H9 (cell line): ENCODE data around the gene HS6ST3. TPM values are rescaled to one million over a fixed set of nuclear protein-coding genes. Genes with fewer than 3 reads are reported as not detected.

ENCODE experiments used
- DNase-seq: peaks from one replicate; pipeline ENCODE4 v3.0.0-alpha.2; 2017
- H2AFZ ChIP-seq: one replicate; pipeline ENCODE4 v1.6.1; 2013; ENCODE audit warnings: mild to moderate bottlenecking, low read length, control low read depth, moderate library complexity
- H2AK5ac ChIP-seq: 2 replicates; pipeline ENCODE4 v1.6.1; 2013; ENCODE audit warnings: low read length, control low read depth, mixed read lengths; ENCODE audit not compliant: insufficient read length
- H2BK120ac ChIP-seq: one replicate; pipeline ENCODE4 v1.6.1; 2013; ENCODE audit warnings: low read depth, mild to moderate bottlenecking, low read length, control low read depth, inconsistent platforms; ENCODE audit not compliant: poor library complexity, severe bottlenecking
- H2BK12ac ChIP-seq: 2 replicates; pipeline ENCODE4 v1.6.1; 2013; ENCODE audit warnings: low read length, control low read depth, mixed read lengths, low read depth; ENCODE audit not compliant: insufficient read length
- H2BK15ac ChIP-seq: 2 replicates; pipeline ENCODE4 v1.6.1; 2013; ENCODE audit warnings: low read depth, low read length, control low read depth
- H2BK20ac ChIP-seq: one replicate; pipeline ENCODE4 v1.6.1; 2013; ENCODE audit warnings: low read depth, mild to moderate bottlenecking, low read length, control low read depth, inconsistent platforms; ENCODE audit not compliant: poor library complexity, severe bottlenecking
- H2BK5ac ChIP-seq: 2 replicates; pipeline ENCODE4 v1.6.1; 2013; ENCODE audit warnings: low read length, control low read depth, mixed read lengths; ENCODE audit not compliant: insufficient read length
- H3K14ac ChIP-seq: 2 replicates; pipeline ENCODE4 v1.6.1; 2013; ENCODE audit warnings: low read length, control low read depth; ENCODE audit not compliant: insufficient read depth
- H3K18ac ChIP-seq: 2 replicates; pipeline ENCODE4 v1.6.1; 2013; ENCODE audit warnings: low read depth, mild to moderate bottlenecking, mixed read lengths, low read length, control low read depth; ENCODE audit not compliant: insufficient read length
- H3K23ac ChIP-seq: 2 replicates; pipeline ENCODE4 v1.6.1; 2013; ENCODE audit warnings: low read length, control low read depth, mixed read lengths, low read depth; ENCODE audit not compliant: insufficient read length
- H3K23me2 ChIP-seq: 2 replicates; pipeline ENCODE4 v1.6.1; 2013; ENCODE audit warnings: low read depth, mild to moderate bottlenecking, mixed read lengths, low read length, control low read depth; ENCODE audit not compliant: insufficient read length, poor library complexity, severe bottlenecking
- H3K27ac ChIP-seq: 2 replicates; pipeline ENCODE4 v1.5.1; 2013; ENCODE audit warnings: low read length, control low read depth, mixed read lengths, low read depth; ENCODE audit not compliant: insufficient read length
- H3K27me3 ChIP-seq: 2 replicates; pipeline ENCODE4 v1.6.1; 2013; ENCODE audit warnings: low read length, control low read depth, inconsistent platforms; ENCODE audit not compliant: insufficient read depth
- H3K4ac ChIP-seq: 2 replicates; pipeline ENCODE4 v1.6.1; 2013; ENCODE audit warnings: low read depth, mild to moderate bottlenecking, control low read depth, inconsistent platforms, low read length, moderate library complexity
- H3K4me1 ChIP-seq: 2 replicates; pipeline ENCODE4 v1.6.1; 2013; ENCODE audit warnings: low read length, control low read depth, inconsistent platforms; ENCODE audit not compliant: insufficient read depth
- H3K4me2 ChIP-seq: 2 replicates; pipeline ENCODE4 v1.6.1; 2013; ENCODE audit warnings: low read length, control low read depth, mixed read lengths; ENCODE audit not compliant: insufficient read length, insufficient read depth
- H3K56ac ChIP-seq: 2 replicates; pipeline ENCODE4 v1.6.1; 2013; ENCODE audit warnings: low read depth, mild to moderate bottlenecking, mixed read lengths, low read length, control low read depth; ENCODE audit not compliant: insufficient read length
- H3K79me1 ChIP-seq: 2 replicates; pipeline ENCODE4 v1.6.1; 2013; ENCODE audit warnings: low read depth, mild to moderate bottlenecking, moderate library complexity, low read length, control low read depth, inconsistent platforms; ENCODE audit not compliant: insufficient read depth, poor library complexity, severe bottlenecking
- H3K79me2 ChIP-seq: 2 replicates; pipeline ENCODE4 v1.6.1; 2013; ENCODE audit warnings: low read length, control low read depth, inconsistent platforms; ENCODE audit not compliant: insufficient read depth
- H3K9ac ChIP-seq: 2 replicates; pipeline ENCODE4 v1.6.1; 2013; ENCODE audit warnings: low read length, control low read depth, mixed read lengths; ENCODE audit not compliant: insufficient read length; ENCODE audit errors: extremely low read depth
- H3K9me3 ChIP-seq: one replicate; pipeline ENCODE4 v1.6.1; 2013; ENCODE audit warnings: low read depth, low read length, inconsistent platforms; ENCODE audit not compliant: control insufficient read depth
- H3T11ph ChIP-seq: one replicate; pipeline ENCODE4 v1.6.1; 2013; ENCODE audit warnings: mild to moderate bottlenecking, low read length, control low read depth, inconsistent platforms
- H4K20me1 ChIP-seq: one replicate; pipeline ENCODE4 v1.6.1; 2013; ENCODE audit not compliant: control insufficient read depth, insufficient read length, insufficient read depth
- H4K5ac ChIP-seq: 2 replicates; pipeline ENCODE4 v1.6.1; 2013; ENCODE audit warnings: low read depth, mild to moderate bottlenecking, mixed read lengths, low read length, control low read depth; ENCODE audit not compliant: insufficient read length
- H4K8ac ChIP-seq: replicated peaks from 2 replicates; pipeline ENCODE4 v1.6.1; 2013; ENCODE audit warnings: low read length, control low read depth, mixed read lengths, low read depth; ENCODE audit not compliant: insufficient read length
- H4K91ac ChIP-seq: 2 replicates; pipeline ENCODE4 v1.6.1; 2013; ENCODE audit warnings: low read depth, mild to moderate bottlenecking, moderate library complexity, mixed read lengths, low read length, control low read depth; ENCODE audit not compliant: insufficient read length
- H3K27ac Mint-ChIP-seq, 3 experiments: 2 replicates in 2 of 3; 3 replicates in 1 of 3; pipeline ENCODE4 v1.8.0; 2020 to 2021; ENCODE audit warnings: mixed read lengths in 3 of 3, mild to moderate bottlenecking in 1 of 3, moderate library complexity in 1 of 3
- H3K27me3 Mint-ChIP-seq: 2 replicates; pipeline ENCODE4 v1.8.0; 2021; ENCODE audit warnings: low read depth, mild to moderate bottlenecking, moderate library complexity, mixed read lengths
- H3K36me3 Mint-ChIP-seq, 3 experiments: 2 replicates in 2 of 3; 3 replicates in 1 of 3; pipeline ENCODE4 v1.8.0; 2020 to 2021; ENCODE audit warnings: low read depth in 3 of 3, mixed read lengths in 3 of 3; ENCODE audit not compliant: insufficient read depth in 1 of 3
- H3K4me1 Mint-ChIP-seq, 2 experiments: 2 replicates each; pipeline ENCODE4 v1.8.0; 2020; ENCODE audit warnings: mixed read lengths in 2 of 2
- H3K4me3 Mint-ChIP-seq, 2 experiments: 2 replicates in 1 of 2; 3 replicates in 1 of 2; pipeline ENCODE4 v1.8.0; 2020 to 2021; ENCODE audit warnings: mild to moderate bottlenecking in 2 of 2, mixed read lengths in 2 of 2, moderate library complexity in 1 of 2
- H3K9me3 Mint-ChIP-seq, 2 experiments: 2 replicates in 1 of 2; 3 replicates in 1 of 2; pipeline ENCODE4 v1.8.0; 2020; ENCODE audit warnings: mild to moderate bottlenecking in 2 of 2, mixed read lengths in 2 of 2, moderate library complexity in 1 of 2
- WGBS: extraction: QIAGEN DNeasy Blood & Tissue Kit; methylation state at CpG from one replicate; pipeline ENCODE4 v1.1.7; 2013; ENCODE audit warnings: missing lambda C conversion rate, low lambda C conversion rate, mixed read lengths; ENCODE audit not compliant: insufficient read length; ENCODE audit errors: extremely low coverage; 5-methylcytosine and 5-hydroxymethylcytosine counted together
- total RNA-seq: library from RNA; stranded (reverse); gene quantifications from 2 replicates; pipeline ENCODE4 v1.2.1, GENCODE V29; 2021
- TF ChIP-seq, protein P1 (sequence below): fragments of 200-600 bp; sonication (generic); conservative IDR thresholded peaks from 3 replicates; pipeline ENCODE4 v1.8.0; 2021; ENCODE audit warnings: antibody characterized with exemption, mild to moderate bottlenecking

The HS6ST3 gene
- total RNA-seq, 1 experiment from 2014 or later, result 0.44 TPM

DNA sequence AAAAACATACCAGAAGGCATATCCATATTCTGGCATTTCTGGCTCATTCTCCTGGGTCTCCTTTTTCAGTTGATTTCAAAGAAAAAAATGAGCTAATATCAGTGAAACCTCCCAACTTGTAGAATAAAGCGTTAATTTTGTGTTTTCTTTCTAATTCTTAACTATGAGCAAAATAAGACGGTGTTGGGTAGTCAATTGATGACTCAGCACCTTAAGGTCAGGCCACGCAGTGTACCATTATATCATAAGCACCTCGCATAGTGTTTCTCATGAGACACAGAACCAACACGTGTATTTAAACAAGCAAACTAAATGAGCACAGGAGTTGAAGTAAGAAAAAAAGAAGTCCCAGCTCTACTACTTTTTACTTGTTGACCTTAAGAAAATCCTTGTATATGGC, 729.5 kb downstream of the HS6ST3 start:
- Histone ChIP-seq H3K4me2 (no peak overlapping the region), H4K20me1 (no peaks in the 10 kb centered on the region), H2AK5ac (no peak overlapping the region), H3K9me3 (no peaks in the 10 kb centered on the region), H2BK5ac (no peak overlapping the region), H3K4me1 (peaks cover 7% of the 10 kb centered on the region; the same call in 1 of the 2 replicates), H3K23me2 (no peaks in the 10 kb centered on the region), H3K18ac (no peak overlapping the region), H3K9ac (no peak overlapping the region), H2BK20ac (no peak overlapping the region), H4K8ac (no peak overlapping the region), H3K56ac (no peak overlapping the region), H3K27ac (no peak overlapping the region), H2BK120ac (no peak overlapping the region), H3K14ac (no peak overlapping the region), H3K4ac (no peak overlapping the region), H3K79me2 (no peaks in the 10 kb centered on the region), H2AFZ (no peak overlapping the region), H4K91ac (no peak overlapping the region), H4K5ac (no peak overlapping the region), H3K79me1 (no peaks in the 10 kb centered on the region), H3K23ac (no peak overlapping the region), H3T11ph (no peak overlapping the region), H3K27me3 (no peaks in the 10 kb centered on the region), H2BK15ac (no peak overlapping the region), H2BK12ac (no peak overlapping the region)
- Mint-ChIP-seq H3K27ac (no peak overlapping the region), H3K4me1 (peaks cover 12 to 13% of the 10 kb centered on the region in 2 experiments), H3K36me3 (peaks cover 0 to 8% (median 0%) of the 10 kb centered on the region in 3 experiments; a peak in 3 of 7 replicates), H3K27me3 (peaks cover 1% of the 10 kb centered on the region; the same call in 1 of the 2 replicates), H3K9me3 (peaks cover 2 to 5% of the 10 kb centered on the region in 2 experiments; a peak in 4 of 5 replicates), H3K4me3 (no peak overlapping the region)
- no peak for DNase-seq
- TF ChIP-seq, protein P1, sequence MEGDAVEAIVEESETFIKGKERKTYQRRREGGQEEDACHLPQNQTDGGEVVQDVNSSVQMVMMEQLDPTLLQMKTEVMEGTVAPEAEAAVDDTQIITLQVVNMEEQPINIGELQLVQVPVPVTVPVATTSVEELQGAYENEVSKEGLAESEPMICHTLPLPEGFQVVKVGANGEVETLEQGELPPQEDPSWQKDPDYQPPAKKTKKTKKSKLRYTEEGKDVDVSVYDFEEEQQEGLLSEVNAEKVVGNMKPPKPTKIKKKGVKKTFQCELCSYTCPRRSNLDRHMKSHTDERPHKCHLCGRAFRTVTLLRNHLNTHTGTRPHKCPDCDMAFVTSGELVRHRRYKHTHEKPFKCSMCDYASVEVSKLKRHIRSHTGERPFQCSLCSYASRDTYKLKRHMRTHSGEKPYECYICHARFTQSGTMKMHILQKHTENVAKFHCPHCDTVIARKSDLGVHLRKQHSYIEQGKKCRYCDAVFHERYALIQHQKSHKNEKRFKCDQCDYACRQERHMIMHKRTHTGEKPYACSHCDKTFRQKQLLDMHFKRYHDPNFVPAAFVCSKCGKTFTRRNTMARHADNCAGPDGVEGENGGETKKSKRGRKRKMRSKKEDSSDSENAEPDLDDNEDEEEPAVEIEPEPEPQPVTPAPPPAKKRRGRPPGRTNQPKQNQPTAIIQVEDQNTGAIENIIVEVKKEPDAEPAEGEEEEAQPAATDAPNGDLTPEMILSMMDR, result no peak
- WGBS, result no CpG with 5 or more reads among the region's 5 CpGs
